ENCODE results near the gene GALE. TPM values are rescaled to one million over a fixed set of nuclear protein-coding genes. Genes with fewer than 3 reads are reported as not detected.

The GALE gene
- total RNA-seq, 4 donors from 2014 or later = 14.1 to 16.7 (median 15.0) TPM

- Histone ChIP-seq H3K27ac (no peak overlapping the region), H3K4me3 (no peak overlapping the region), H3K4me1 (no peaks in the 10 kb centered on the region), H3K36me3 (no peaks in the 10 kb centered on the region), H3K27me3 (no peaks in the 10 kb centered on the region), H3K9me3 (no peaks in the 10 kb centered on the region)
- intact Hi-C loops (cut with DNase I; ENCODE audit: low total_unique reads) = no loop called here
- TF ChIP-seq POLR2A (IDR thresholded peaks at IDR 0.05) (no peak), CTCF (IDR thresholded peaks at IDR 0.05) (no peak)
- DNase-seq = no peak
Observed at GRCh38 chr1:23816906-23817305, 16.4 kb upstream of the GALE start.

GRCh38 chr1:23816361-23816760, 15.8 kb upstream of the GALE start:
- Histone ChIP-seq H3K36me3 (no peaks in the 10 kb centered on the region), H3K27me3 (no peaks in the 10 kb centered on the region), H3K9me3 (no peaks in the 10 kb centered on the region), H3K4me1 (no peaks in the 10 kb centered on the region), H3K27ac (no peak overlapping the region), H3K4me3 (no peak overlapping the region)
- DNase-seq = no peak
- TF ChIP-seq POLR2A (IDR thresholded peaks at IDR 0.05) (no peak), CTCF (IDR thresholded peaks at IDR 0.05) (no peak)
- intact Hi-C loops (cut with DNase I; ENCODE audit: low total_unique reads) = no loop called here

- intact Hi-C loops (cut with DNase I; ENCODE audit: low total_unique reads) = no loop called here
- H3K36me3 ChIP-seq = no peaks in the 10 kb centered on the region
Observed at GRCh38 chr1:23814016-23814415, 13.5 kb upstream of the GALE start.

GRCh38 chr1:23810818-23811540, 10.4 kb upstream of the GALE start:
- Histone ChIP-seq H3K4me3 (no peak overlapping the region), H3K4me1 (no peaks in the 10 kb centered on the region), H3K27ac (no peak overlapping the region), H3K9me3 (no peaks in the 10 kb centered on the region), H3K36me3 (no peaks in the 10 kb centered on the region), H3K27me3 (no peaks in the 10 kb centered on the region)
- intact Hi-C loops (cut with DNase I; ENCODE audit: low total_unique reads) = no loop called here
- TF ChIP-seq CTCF (IDR thresholded peaks at IDR 0.05) = peak; percentile 14 to 35 (median 23)
- TF ChIP-seq POLR2A (IDR thresholded peaks at IDR 0.05) = no peak
- no peak for DNase-seq

More at GRCh38 chr1:23814016-23814415, 13.5 kb upstream of the GALE start:
- H3K27ac ChIP-seq = no peak overlapping the region
- H3K4me1 ChIP-seq = no peaks in the 10 kb centered on the region
- no peak overlapping the region for H3K4me3 ChIP-seq
- no peaks in the 10 kb centered on the region for H3K9me3 ChIP-seq
- no peak for DNase-seq
- TF ChIP-seq CTCF (IDR thresholded peaks at IDR 0.05) (no peak), POLR2A (IDR thresholded peaks at IDR 0.05) (no peak)
- no peaks in the 10 kb centered on the region for H3K27me3 ChIP-seq

GRCh38 chr1:23809751-23810171, 9.2 kb upstream of the GALE start:
- Histone ChIP-seq H3K36me3 (no peaks in the 10 kb centered on the region), H3K27ac (no peak overlapping the region), H3K4me1 (no peaks in the 10 kb centered on the region), H3K9me3 (no peaks in the 10 kb centered on the region), H3K27me3 (no peaks in the 10 kb centered on the region), H3K4me3 (no peak overlapping the region)
- DNase-seq = peak in 1 of 2 donors; percentile 47
- intact Hi-C loops (cut with DNase I; ENCODE audit: low total_unique reads) = no loop called here
- no peak for TF ChIP-seq POLR2A (IDR thresholded peaks at IDR 0.05)
- peak; percentile 30 to 35 (median 32) for TF ChIP-seq CTCF (IDR thresholded peaks at IDR 0.05)

Data from uterus (tissue), 4 donors.